ENCODE data around the gene GMDS.

The GMDS gene

GRCh38 chr6:2099870-2100269 lies 145.5 kb downstream of the GMDS start:
- no peak for DNase-seq (ENCODE audit: low spot score)

- DNase-seq (ENCODE audit: low spot score) = no peak
Measured at GRCh38 chr6:2097464-2097863, 147.9 kb downstream of the GMDS start.

- no peak for DNase-seq (ENCODE audit: low spot score)
Measured at GRCh38 chr6:2094642-2095041, 150.8 kb downstream of the GMDS start.

GRCh38 chr6:2086326-2086965 lies 159.0 kb downstream of the GMDS start:
- DNase-seq (ENCODE audit: low spot score) = no peak

- DNase-seq (ENCODE audit: low spot score) = no peak
Measured at GRCh38 chr6:2085657-2086056, 159.7 kb downstream of the GMDS start.

GRCh38 chr6:2081155-2082138 lies 164.0 kb downstream of the GMDS start:
- DNase-seq (ENCODE audit: low spot score) = no peak

- DNase-seq (ENCODE audit: low spot score) = no peak
Measured at GRCh38 chr6:2078888-2079287, 166.5 kb downstream of the GMDS start.

GRCh38 chr6:2077826-2078225 lies 167.6 kb downstream of the GMDS start:
- DNase-seq (ENCODE audit: low spot score) = no peak

GRCh38 chr6:2073476-2073875 lies 171.9 kb downstream of the GMDS start:
- DNase-seq (ENCODE audit: low spot score) = no peak

GRCh38 chr6:2072453-2072852 lies 173.0 kb downstream of the GMDS start:
- no peak for DNase-seq (ENCODE audit: low spot score)

GRCh38 chr6:2063547-2063946 lies 181.9 kb downstream of the GMDS start:
- no peak for DNase-seq (ENCODE audit: low spot score)

- no peak for DNase-seq (ENCODE audit: low spot score)
Measured at GRCh38 chr6:2061880-2062279, 183.5 kb downstream of the GMDS start.

GRCh38 chr6:2055911-2056310 lies 189.5 kb downstream of the GMDS start:
- no peak for DNase-seq (ENCODE audit: low spot score)

- DNase-seq (ENCODE audit: low spot score) = no peak
Measured at GRCh38 chr6:2055143-2055542, 190.3 kb downstream of the GMDS start.

GRCh38 chr6:2054516-2055067 lies 190.8 kb downstream of the GMDS start:
- DNase-seq (ENCODE audit: low spot score) = no peak

GRCh38 chr6:2053691-2054090 lies 191.7 kb downstream of the GMDS start:
- DNase-seq (ENCODE audit: low spot score) = no peak

GRCh38 chr6:2047855-2048254 lies 197.6 kb downstream of the GMDS start:
- DNase-seq (ENCODE audit: low spot score) = no peak

- DNase-seq (ENCODE audit: low spot score) = no peak
Measured at GRCh38 chr6:2044192-2044591, 201.2 kb downstream of the GMDS start.

- DNase-seq (ENCODE audit: low spot score) = no peak
Measured at GRCh38 chr6:2042956-2043648, 202.3 kb downstream of the GMDS start.

- DNase-seq (ENCODE audit: low spot score) = no peak
Measured at GRCh38 chr6:2038092-2038491, 207.3 kb downstream of the GMDS start.

- no peak for DNase-seq (ENCODE audit: low spot score)
Measured at GRCh38 chr6:2037237-2037926, 208.0 kb downstream of the GMDS start.

GRCh38 chr6:2036710-2037023 lies 208.7 kb downstream of the GMDS start:
- no peak for DNase-seq (ENCODE audit: low spot score)
